Calu3 (cell line): ENCODE measurements around the gene SDR9C7. TPM values are rescaled to one million over a fixed set of nuclear protein-coding genes. Genes with fewer than 3 reads are reported as not detected.
A peak's percentile ranks its signal among the peaks of the same experiment; 100 is the strongest.
"Not testable (repeated sequence)": the region's sequence is repeated elsewhere in the genome, so short reads cannot be mapped to it uniquely, and the experiment has no call there.

Source experiments
- Bru-seq: library from RNA; stranded (reverse); fragments of 400-500 nt; gene quantifications from one replicate; lab custom pipeline; 2021; lab: Mats Ljungman, UMichigan
- BruChase-seq, 2 experiments: library from RNA; stranded (reverse); fragments of 400-500 nt; gene quantifications; one replicate each; lab custom pipeline; 2021; lab: Mats Ljungman, UMichigan
- BruUV-seq: library from RNA; stranded (reverse); fragments of 400-500 nt; replicated peaks from 2 replicates; lab custom pipeline; 2021; lab: Mats Ljungman, UMichigan
- CTCF ChIA-PET: fragments of 300-600 bp; sonication (Branson Sonifier 250); formaldehyde crosslinking; loops from one replicate; lab custom pipeline; 2022; ENCODE audit warnings: antibody characterized with exemption; lab: Charles Lee
- DNase-seq: peaks from one replicate; pipeline ENCODE4 v3.0.0; 2022
- H3K27ac Mint-ChIP-seq: one replicate; pipeline ENCODE4 v1.8.0; 2022; ENCODE audit warnings: mixed read lengths; ENCODE audit not compliant: unreplicated experiment
- H3K27me3 Mint-ChIP-seq: one replicate; pipeline ENCODE4 v1.8.0; 2022; ENCODE audit warnings: mixed read lengths; ENCODE audit not compliant: unreplicated experiment
- H3K36me3 Mint-ChIP-seq: one replicate; pipeline ENCODE4 v1.8.0; 2022; ENCODE audit warnings: mild to moderate bottlenecking, moderate library complexity, mixed read lengths; ENCODE audit not compliant: insufficient read depth, unreplicated experiment
- H3K4me1 Mint-ChIP-seq: one replicate; pipeline ENCODE4 v1.8.0; 2022; ENCODE audit warnings: mild to moderate bottlenecking, low read depth, mixed read lengths; ENCODE audit not compliant: unreplicated experiment
- H3K4me3 Mint-ChIP-seq: one replicate; pipeline ENCODE4 v1.8.0; 2022; ENCODE audit warnings: mild to moderate bottlenecking, low read depth, moderate library complexity, mixed read lengths; ENCODE audit not compliant: unreplicated experiment
- H3K9me3 Mint-ChIP-seq: one replicate; pipeline ENCODE4 v1.8.0; 2022; ENCODE audit warnings: low read depth, mixed read lengths; ENCODE audit not compliant: unreplicated experiment
- intact Hi-C: fragments of 100-400 bp; cut with micrococcal nuclease; formaldehyde crosslinking; loops from one replicate; pipeline ENCODE4 v1.10.0; 2022; ENCODE audit not compliant: unreplicated experiment
- long read RNA-seq: library from polyadenylated mRNA; stranded (forward); transcript quantifications from one replicate; pipeline ENCODE4 v2.0.0, GENCODE V29; 2022
- total RNA-seq: library from RNA; stranded (reverse); gene quantifications from 2 replicates; pipeline ENCODE4 v1.2.3, GENCODE V29; 2022
- TF ChIP-seq, protein P1 (sequence below): fragments of 200-600 bp; IDR thresholded peaks from one replicate; pipeline ENCODE4 v1.8.0; 2022; ENCODE audit warnings: antibody characterized with exemption; ENCODE audit not compliant: unreplicated experiment

SDR9C7 gene
- total RNA-seq (not detected in 2 replicates), Bru-seq, nascent RNA (percentile 10 among the genes with signal in this experiment), BruChase-seq, experiment 1, labeled RNA remaining after a 6-hour chase (percentile 7 among the genes with signal in this experiment), BruChase-seq, experiment 2, labeled RNA remaining after a 2-hour chase (percentile 4 among the genes with signal in this experiment)
- long read RNA-seq: 0 reads

DNA sequence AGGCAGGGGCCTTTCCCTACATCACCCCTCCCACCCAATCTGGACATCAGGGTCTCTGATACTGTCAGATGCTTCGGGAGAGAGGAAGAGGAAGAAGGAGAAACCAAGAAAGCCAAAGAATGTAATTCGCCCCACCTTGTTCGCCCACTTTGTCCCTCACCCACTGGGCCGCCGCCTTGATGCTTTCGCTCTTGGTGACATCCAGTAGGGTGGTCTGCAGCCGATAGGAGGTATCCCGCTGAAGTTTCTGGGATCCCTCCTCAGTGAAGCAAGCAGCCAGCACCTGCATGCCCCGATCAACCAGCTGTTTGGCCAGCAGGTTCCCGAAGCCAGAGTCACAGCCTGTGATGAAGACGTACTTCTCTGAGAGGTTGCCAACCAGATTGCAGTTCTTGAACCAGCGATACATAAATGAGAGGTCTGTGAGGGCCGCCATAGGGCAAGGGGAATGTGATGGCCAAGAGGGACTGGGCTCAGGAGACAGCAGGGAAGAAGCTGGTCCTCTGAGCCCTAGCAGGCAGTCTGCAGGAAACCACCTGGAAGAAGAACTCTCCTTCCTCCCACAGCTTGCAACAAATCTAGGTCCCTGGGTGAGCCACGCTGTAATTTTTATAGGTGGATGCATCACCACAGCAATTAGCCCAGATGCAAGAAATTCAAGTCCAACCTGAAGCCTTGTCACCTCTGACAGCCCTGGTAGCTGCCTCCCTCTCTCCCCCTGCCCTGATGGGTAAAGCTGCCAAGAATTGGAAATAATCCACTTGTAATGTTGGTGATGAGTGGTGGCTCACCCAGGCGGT is at the start of gene SDR9C7:
Gene SDR9C7 (minus strand): TSS at position 583 of the 800 bp plus-strand sequence. CDS start 147 bp downstream, at position 436.
- DNase-seq: no peak
- no peaks in the 10 kb centered on the region for H3K36me3 Mint-ChIP-seq
- no TSS peak for BruUV-seq
- H3K9me3 Mint-ChIP-seq: no peaks in the 10 kb centered on the region
- CTCF ChIA-PET: no interaction called here
- H3K4me3 Mint-ChIP-seq: no peak within 1 kb of the TSS
- H3K27me3 Mint-ChIP-seq: peaks cover 34% of the 10 kb centered on the region
- H3K4me1 Mint-ChIP-seq: peaks cover 10% of the 10 kb centered on the region
- intact Hi-C loops: no loop called here
- no peak within 1 kb of the TSS for H3K27ac Mint-ChIP-seq
- TF ChIP-seq, protein P1, sequence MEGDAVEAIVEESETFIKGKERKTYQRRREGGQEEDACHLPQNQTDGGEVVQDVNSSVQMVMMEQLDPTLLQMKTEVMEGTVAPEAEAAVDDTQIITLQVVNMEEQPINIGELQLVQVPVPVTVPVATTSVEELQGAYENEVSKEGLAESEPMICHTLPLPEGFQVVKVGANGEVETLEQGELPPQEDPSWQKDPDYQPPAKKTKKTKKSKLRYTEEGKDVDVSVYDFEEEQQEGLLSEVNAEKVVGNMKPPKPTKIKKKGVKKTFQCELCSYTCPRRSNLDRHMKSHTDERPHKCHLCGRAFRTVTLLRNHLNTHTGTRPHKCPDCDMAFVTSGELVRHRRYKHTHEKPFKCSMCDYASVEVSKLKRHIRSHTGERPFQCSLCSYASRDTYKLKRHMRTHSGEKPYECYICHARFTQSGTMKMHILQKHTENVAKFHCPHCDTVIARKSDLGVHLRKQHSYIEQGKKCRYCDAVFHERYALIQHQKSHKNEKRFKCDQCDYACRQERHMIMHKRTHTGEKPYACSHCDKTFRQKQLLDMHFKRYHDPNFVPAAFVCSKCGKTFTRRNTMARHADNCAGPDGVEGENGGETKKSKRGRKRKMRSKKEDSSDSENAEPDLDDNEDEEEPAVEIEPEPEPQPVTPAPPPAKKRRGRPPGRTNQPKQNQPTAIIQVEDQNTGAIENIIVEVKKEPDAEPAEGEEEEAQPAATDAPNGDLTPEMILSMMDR: no peak

DNA sequence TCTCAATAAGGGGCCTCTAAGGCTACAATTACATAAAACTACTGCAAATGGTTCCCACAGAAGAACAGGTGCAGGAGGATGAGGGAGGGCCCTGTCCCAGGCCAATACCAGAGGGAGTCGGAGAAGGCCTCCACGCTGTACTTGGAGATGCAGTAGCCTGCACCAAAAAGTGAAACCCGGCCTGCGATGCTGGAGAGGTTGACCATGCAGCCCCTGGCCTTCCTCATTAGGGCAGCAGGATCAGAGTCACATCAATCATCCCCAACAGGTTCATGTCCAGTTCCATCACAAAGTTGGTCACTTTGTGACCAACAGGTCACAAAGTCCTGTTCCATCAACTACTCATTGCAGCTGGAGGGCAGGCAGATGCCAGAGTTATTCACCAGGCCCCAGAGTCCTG is 49.2 kb upstream of the SDR9C7 start:
- TF ChIP-seq, protein P1: no peak
- Mint-ChIP-seq H3K36me3 (peaks cover 8% of the 10 kb centered on the region), H3K27ac (no peak overlapping the region), H3K4me1 (peaks cover 15% of the 10 kb centered on the region), H3K27me3 (peaks cover 9% of the 10 kb centered on the region), H3K9me3 (no peaks in the 10 kb centered on the region), H3K4me3 (no peak overlapping the region)
- no peak for DNase-seq
- intact Hi-C loops: no loop called here
- no TSS peak for BruUV-seq
- CTCF ChIA-PET: no interaction called here

DNA sequence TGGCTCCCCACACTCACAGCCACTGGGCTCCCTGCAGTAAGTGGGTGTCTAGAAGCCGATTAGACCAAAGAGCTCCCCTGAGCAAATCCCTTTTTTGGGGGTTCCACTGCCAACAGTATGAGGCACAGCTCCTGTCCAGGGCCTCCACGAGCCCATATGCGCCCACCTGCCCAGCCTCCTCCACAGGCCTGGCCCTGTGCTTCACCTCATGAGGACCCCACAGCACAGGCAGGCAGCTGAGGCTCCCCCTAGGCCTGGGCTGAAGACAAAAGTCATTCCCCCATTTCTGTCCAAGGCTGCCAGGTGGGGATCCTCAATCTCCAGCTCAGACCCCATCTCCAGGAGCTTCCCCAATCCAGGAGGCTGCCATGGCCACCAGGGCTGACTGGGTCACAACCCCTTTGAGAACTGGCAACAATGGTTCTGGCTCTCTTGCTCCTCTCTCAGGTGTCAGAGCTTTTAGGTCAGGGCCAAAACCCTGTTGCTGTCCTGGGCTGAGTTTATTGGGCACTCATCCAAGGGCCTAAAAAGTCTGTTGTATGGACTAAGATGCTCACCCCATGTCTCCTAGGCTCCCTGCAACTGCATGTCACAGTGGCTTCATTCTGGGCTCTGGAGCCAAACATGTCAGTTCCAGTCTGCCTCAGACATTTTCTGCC is 48.5 kb upstream of the SDR9C7 start:
- CTCF ChIA-PET: not testable (repeated sequence)

DNA sequence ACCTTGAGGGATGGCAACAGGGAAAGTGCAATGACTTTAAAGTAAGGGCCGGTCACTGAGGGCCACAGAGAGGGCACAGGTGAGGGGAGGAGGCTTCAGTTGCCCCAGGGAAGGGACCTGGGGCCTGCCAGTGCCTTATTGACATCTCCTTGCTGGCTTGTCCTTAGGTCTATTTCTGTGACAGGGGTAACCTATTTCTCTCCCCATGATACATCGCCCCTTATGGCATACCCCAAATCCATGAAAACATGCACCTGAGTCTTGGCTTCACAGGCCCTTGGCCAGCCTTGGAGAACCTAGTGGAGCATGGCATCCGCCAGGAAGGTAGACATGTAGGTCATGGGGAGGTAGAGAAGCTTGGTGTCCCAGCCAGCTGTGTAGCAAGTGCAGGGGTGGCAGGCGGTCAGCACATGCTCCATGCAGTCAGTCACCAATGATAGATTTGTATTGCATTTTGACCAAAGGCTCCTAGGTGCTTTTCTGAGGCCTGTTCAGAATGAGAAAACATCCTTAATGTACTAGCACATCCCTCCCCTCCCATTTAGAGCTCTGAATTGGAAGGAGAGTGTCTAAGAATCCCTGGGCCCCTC is 46.8 kb upstream of the SDR9C7 start:
- Mint-ChIP-seq H3K9me3 (no peaks in the 10 kb centered on the region), H3K4me3 (no peak overlapping the region), H3K27me3 (no peaks in the 10 kb centered on the region), H3K27ac (no peak overlapping the region), H3K36me3 (peaks cover 6% of the 10 kb centered on the region), H3K4me1 (peaks cover 7% of the 10 kb centered on the region)
- intact Hi-C loops: no loop called here
- CTCF ChIA-PET: interaction anchor here (0.7 kb wide), 1 partner anchor 274 kb away, joined by 3 read pairs; no protein-coding TSS in a partner anchor
- no TSS peak for BruUV-seq
- no peak for DNase-seq
- TF ChIP-seq, protein P1: no peak

More for the DNA sequence above, 48.5 kb upstream of the SDR9C7 start:
- BruUV-seq, H3K27ac Mint-ChIP-seq, intact Hi-C loops, H3K36me3 Mint-ChIP-seq, DNase-seq, H3K27me3 Mint-ChIP-seq, H3K4me3 Mint-ChIP-seq, H3K9me3 Mint-ChIP-seq: not testable (repeated sequence)
- H3K4me1 Mint-ChIP-seq: peaks cover 15% of the 10 kb centered on the region
